A549 (cell line): ENCODE results near the gene RNF220.
A peak's percentile ranks its signal among the peaks of the same experiment; 100 is the strongest.

Experiments used
- CHD2 ChIP-seq: fragments of 150-350 bp; IDR thresholded peaks from 2 replicates; pipeline ENCODE4 v1.6.1; 2014; ENCODE audit warnings: low read length; ENCODE audit not compliant: partially characterized antibody
- TF ChIP-seq, protein P1 (sequence below): fragments of >200 bp; sonication (Bioruptor Twin); formaldehyde crosslinking; IDR thresholded peaks from 3 replicates; pipeline ENCODE4 v1.5.1; 2016

DNA sequence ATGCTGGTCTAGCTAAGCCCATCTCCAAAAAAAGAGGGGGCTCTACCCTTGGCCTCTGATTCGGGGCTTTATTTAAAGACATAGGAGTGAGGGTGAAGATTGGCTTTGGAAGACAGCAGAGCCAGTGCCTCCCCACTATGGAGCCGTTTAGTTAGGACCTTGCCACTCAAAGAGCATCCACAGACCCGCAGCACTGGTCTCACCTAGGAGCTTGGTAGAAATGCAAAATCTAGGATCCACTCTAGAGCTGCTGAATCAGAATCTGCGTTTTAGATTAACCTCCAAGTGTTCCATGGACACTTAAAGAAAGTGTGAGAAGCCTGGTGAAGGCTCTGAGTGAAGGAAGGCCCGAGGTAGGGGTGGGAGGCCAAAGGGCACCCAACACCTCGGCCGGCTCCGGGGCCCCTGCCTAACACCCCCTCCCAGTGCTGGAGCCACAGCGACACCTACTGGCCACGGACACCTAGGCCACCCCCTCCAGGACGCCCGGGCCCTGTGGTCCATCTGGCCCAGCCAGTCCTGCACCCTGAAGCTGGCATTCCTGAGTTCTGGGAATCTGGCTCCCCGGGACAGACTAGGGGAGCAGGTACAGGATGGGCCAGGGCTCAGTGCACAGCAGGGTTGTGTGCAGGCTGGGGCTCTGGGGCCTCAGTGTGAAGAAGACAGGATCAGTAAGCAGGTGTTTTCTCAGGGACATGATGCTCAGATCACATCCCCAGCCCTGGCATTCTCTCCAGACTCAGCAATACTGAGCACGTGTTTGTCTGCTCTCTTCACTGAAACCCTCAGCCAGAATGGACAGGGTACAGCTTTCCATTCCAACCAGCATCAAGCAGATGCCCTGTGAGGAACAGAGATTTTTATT, 190.0 kb downstream of the RNF220 start:
- no peak for TF ChIP-seq CHD2
- TF ChIP-seq, protein P1, sequence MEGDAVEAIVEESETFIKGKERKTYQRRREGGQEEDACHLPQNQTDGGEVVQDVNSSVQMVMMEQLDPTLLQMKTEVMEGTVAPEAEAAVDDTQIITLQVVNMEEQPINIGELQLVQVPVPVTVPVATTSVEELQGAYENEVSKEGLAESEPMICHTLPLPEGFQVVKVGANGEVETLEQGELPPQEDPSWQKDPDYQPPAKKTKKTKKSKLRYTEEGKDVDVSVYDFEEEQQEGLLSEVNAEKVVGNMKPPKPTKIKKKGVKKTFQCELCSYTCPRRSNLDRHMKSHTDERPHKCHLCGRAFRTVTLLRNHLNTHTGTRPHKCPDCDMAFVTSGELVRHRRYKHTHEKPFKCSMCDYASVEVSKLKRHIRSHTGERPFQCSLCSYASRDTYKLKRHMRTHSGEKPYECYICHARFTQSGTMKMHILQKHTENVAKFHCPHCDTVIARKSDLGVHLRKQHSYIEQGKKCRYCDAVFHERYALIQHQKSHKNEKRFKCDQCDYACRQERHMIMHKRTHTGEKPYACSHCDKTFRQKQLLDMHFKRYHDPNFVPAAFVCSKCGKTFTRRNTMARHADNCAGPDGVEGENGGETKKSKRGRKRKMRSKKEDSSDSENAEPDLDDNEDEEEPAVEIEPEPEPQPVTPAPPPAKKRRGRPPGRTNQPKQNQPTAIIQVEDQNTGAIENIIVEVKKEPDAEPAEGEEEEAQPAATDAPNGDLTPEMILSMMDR = peak; percentile 77
